C4-2B (cell line): ENCODE measurements around the gene SUPT5H.

Experiments
- ZFX ChIP-seq: fragments of 450-650 bp; IDR thresholded peaks from 2 replicates; pipeline ENCODE4 v1.6.1; 2017
- TF ChIP-seq, protein P1 (sequence below): fragments of 450-650 bp; conservative IDR thresholded peaks from 2 replicates; pipeline ENCODE4 v1.5.1; 2017; ENCODE audit warnings: mild to moderate bottlenecking

DNA sequence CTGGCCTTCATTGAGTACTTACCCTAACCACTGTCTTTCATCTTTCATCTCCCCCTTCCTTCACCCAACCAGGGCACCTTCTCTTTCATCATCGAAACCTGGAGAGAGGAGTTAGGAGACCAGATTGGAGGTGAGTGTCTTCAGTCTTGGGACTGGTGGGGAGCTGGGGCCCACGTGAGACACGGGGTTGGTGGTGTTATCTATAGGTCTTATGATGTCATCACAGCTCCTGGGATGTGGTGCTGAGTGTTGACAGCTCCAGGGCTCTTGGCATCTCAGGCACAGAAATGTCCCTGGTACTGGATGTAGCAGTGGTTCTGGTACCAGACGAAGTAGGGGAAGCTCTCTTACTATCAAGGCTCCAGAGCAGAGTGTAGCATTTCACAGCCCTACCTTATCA is 55.2 kb downstream of the SUPT5H start:
- TF ChIP-seq, protein P1, sequence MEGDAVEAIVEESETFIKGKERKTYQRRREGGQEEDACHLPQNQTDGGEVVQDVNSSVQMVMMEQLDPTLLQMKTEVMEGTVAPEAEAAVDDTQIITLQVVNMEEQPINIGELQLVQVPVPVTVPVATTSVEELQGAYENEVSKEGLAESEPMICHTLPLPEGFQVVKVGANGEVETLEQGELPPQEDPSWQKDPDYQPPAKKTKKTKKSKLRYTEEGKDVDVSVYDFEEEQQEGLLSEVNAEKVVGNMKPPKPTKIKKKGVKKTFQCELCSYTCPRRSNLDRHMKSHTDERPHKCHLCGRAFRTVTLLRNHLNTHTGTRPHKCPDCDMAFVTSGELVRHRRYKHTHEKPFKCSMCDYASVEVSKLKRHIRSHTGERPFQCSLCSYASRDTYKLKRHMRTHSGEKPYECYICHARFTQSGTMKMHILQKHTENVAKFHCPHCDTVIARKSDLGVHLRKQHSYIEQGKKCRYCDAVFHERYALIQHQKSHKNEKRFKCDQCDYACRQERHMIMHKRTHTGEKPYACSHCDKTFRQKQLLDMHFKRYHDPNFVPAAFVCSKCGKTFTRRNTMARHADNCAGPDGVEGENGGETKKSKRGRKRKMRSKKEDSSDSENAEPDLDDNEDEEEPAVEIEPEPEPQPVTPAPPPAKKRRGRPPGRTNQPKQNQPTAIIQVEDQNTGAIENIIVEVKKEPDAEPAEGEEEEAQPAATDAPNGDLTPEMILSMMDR = no peak
- no peak for TF ChIP-seq ZFX
